GM21390 (cell line): ENCODE data around the gene PGBD5.

ENCODE experiments used
- ATAC-seq: cut with Tn5 transposase; IDR thresholded peaks from one replicate; pipeline ENCODE4 v1.9.1; 2021; ENCODE audit not compliant: unreplicated experiment

PGBD5 gene

DNA sequence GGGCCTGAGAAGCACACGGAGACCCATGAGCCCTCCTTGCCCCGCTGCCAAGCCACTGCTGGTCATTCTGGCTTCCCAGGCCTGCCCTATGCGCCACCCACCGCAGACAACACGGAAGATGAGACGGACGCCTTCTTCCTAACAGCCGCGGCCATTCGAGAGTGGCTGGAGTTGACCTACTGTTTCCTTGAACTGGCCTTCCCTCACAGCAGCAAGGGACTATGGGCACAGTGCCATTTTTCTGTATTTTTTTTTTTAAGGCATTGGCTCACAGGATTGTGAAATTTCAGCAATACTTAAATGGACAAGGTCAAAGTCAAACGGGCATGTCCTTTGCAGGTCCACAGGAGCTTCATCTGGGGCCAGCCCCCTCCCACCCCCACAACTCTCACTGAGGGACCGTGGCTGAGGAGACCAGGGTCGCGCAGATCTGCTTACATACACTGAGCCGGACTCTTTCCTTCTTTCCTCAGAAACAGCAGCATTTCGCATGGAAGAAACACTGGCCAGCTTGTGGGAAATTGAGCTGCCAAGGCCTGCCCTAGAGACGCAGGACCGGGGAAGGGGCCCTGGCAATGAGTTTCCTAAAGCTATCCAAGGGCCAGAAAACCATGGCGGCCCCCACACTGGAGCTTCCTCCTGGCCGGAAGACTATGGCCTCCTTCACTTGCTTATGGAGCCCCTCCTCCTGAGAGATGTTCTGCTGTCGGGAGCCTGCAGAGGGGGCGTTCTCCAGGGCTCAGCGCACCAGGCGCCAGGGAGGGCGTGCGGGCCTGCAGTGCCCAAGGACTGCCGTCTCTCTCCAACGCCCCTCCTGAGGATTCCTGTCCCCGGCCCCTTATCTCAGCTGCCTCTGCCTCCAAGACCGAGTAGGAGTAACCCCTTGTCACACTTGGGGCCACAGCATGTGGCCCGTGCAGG is 98.9 kb downstream of the PGBD5 start:
- no peak for ATAC-seq

DNA sequence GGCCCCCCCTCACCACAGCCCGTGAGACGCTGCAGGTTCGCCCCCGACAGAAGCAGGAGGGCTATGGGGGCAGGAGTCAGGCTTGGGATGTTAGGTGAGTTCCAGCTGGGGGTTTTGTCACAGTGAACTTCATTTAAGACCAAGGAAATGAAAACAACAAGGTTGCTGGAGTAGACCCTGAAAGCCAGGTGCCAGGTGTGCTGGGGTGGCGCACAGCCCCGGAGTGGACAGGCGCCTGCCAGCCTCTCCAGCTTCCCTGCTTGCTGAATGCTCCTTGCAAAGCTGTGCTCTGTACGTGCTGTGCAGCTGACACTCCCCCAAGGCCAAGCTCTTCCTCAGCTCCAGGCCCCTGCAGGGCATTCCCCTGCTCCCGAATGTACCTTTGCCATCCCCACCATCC is 102.4 kb downstream of the PGBD5 start:
- no peak for ATAC-seq

DNA sequence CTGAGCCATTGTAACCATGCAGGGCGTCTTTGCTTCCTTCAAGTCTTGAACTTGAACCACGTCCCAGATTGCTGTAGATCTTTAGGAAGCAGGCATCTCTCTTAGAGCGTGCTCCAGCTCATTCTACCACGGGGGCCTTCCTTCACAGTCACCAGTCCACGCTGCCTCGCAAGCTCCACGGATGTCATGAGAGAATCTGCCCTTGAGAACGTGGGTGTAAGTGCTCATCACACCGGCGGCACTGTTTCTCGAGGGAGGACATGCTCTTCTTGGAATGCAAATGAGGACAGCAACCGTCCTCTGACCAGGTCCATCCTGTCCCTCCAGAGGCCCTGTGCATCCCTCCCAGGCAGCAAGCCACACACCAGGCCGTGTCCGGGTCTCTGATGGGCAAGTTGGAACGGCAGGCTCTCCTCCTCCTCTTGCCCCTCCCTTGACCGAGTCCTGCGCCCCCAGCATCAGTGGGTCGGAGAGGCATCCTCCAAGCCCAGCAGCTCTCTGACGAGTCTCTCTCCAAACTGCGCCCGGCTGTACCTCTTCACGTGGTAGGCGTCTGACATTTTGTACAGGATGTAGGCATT is 103.1 kb downstream of the PGBD5 start:
- ATAC-seq: no peak

DNA sequence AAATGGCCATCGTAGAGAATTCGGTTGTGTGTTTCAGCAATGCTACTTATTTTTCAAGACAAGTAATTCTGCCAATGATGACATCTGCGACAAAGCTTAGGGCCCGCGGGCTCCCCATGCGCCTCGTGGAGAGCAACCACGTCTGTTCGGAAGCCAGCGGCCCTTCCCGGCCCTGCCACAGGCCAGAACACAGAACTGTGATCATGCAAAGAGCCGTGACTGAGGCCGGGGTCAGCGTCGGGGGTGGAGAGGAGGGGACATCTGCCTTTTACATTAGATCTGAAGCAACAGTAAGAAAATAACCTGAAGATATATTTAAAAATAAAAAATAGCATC is 103.7 kb downstream of the PGBD5 start:
- ATAC-seq: no peak

DNA sequence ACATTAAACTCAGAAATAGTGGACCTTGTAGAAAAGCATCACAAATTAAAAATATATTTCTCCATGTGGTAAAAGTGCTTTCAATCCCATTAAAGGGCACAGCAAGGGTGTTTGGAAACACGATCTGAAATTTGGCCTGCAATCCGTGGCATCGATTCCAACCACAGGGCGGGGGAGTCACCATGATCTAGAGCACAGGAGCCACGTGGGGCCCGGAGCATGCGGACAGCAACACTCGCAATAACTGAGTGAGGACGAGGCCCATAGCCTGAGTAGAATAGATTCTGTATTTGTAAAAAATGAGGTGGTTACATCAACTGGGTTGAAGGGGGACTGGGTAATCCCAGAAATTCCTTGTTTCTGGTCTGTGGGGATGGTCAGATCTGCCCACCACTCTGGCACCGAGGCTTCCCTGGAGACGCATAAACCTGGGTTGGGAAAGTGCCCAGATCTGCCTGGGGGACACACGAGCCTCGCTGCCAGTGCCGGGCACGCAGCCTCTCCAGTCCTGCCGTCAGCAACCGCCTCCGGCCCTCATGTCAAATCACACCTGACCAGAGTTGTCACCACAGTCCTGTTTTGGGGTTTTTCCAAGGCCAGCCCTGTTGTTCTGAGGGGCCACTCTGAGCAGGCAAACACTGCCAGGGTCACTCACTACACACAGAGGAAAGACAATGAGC is 104.3 kb downstream of the PGBD5 start:
- ATAC-seq: no peak

DNA sequence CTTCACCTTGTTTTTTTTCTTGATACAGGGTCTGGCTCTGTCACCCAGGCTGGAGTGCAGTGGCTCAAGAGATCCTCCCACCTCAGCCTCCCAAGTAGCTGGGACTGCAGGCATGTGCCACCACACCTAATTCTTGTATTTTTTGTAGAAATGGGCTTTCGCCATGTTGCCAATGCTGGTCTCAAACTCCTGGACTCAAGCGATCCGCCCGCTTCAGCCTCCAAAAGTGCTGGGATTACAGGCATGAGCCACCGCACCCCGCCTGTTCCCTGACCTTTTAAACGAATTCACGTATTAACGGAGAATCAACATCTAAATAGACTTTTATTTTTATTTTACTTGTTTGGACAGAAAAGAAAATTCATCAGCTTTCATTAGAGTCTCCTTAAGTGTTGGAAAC is 104.8 kb downstream of the PGBD5 start:
- ATAC-seq: no peak

DNA sequence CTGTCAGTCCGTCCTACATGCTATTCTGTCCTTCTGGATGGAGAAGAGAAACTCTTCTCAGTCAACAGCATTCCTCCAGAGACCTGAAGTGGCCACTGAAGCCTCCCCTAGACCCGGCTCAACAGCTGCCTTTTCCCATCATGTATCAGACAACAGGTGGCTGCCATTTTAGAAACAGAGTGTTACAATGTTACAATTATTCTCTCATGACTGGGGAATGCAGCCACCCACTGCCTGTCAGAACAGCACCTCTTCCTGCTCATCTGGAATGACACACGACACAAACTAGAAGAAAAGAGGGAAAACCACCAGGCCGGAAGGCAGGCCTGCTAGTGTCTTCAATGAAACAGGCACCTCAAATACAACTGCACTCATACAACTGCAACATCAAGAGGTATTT is 105.3 kb downstream of the PGBD5 start:
- no peak for ATAC-seq

DNA sequence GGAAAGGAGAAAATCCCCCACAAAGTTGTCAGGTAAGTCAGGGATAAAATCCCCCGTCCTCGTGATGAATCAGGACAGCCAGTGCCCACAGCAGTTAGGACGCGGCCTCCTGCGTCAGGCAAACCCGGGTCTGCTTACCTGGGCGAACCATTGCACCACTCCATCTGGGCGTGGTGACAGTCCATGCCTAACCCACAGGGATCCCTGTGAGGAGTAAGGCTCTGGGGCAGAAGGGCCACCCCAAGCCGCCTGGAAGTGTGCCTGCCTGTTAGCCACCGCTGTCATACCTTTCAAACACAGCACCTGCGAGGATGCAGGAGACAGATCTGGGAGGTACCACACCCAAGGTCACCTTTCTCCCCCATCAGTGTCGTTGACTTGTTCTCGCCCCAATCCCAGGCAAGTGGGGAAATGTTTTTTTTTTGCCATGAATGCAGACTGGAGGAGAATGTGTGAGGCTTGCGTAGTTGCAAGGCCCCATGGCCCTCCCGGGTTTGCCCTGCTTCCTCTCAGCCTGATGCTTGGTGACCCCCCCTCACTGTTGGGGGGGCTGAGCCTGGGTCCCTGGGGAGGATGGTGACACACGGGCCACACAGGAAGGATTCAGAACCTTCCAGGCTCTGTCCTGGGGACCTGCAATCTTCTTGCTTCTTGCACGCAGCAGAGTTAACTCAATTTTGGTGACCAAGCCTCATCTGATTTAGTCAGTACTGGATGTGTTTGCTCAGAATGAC is 107.0 kb downstream of the PGBD5 start:
- no peak for ATAC-seq

DNA sequence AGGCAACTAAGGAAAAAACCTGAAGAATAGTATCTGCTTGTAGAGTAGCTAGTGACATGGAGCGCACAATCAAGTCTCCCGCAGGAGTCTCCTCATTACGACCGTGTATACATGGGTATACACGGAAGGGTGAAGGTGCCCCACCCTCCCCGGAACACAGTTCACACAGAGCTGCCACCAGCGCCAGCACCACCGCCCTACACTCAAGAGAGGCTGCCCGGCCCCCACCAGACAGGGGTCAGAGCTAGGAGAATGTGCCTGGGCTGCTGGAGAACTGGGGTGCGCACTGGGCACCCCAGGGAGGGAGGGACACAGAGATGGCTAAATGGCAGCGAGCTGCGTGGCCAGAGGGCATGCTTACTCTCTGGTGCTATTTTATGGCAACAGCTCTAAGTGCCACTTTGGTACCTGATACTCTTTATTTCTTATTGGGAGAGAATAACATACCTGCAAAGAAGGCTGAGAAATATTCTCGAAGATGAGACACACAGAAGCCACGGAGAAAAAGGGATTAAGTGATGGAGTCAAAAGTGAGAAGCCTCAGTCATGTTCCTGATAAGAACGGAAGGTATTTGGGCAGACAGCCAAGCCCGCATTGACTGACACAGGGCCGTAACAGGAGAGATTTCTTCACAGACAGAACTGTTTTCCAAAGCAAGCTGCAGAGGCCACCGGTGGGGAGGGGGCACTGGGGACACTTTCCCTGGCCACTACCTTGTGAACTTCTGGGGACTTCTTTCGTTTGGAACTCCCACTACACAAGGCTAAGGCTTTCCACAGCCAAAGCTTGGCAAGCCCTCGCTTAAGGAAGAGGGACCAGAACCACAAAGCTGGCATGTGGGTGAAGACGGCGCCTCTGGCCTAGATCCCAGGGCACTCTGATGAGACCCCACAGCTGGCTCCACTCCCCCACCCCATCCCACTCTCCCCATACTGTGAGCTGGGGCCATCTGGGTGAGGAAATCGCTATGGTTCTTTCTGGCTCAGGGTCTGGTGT is 108.0 kb downstream of the PGBD5 start:
- ATAC-seq: no peak

DNA sequence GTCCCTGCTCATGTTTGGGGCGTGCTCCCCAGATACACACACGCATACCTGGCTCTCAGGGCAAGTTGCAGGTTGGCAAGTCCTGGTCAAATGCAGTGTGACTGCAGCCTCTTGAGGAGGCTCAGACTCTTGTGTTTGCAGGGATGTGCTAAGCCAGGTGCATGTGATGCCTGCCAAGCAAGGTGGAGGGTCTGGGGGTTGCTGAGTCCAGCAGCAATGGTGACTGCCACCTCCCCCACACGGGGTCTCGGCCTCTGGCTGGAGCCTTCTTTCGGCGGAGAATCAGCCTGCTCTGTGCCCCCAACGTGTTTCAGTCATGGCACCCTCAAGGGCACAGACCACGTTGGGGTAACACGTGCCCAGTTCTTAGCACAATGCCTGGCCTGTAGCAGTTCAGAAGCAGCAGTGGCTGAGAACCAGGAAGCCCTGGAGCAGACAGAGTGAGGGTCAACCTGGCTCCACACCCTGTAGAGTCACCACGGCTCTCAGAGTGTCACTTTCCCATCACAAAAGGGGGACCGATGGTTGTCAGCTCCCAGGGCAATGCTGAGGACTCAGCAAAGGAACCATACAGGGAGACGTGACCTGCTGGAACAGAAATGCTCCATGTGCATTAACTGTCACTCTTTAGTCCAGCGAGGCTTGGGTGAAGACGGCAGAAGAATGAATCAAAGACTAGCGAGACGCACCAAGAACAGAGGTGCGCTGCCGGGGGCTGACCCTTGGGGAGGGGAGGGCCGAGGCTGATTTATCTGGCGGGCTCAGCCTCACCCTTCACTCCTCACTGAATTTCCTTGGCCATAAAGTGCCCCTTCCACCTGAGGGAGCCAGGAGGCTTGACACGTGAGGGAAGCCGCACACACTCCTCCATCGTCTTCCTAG is 109.0 kb downstream of the PGBD5 start:
- ATAC-seq: no peak

DNA sequence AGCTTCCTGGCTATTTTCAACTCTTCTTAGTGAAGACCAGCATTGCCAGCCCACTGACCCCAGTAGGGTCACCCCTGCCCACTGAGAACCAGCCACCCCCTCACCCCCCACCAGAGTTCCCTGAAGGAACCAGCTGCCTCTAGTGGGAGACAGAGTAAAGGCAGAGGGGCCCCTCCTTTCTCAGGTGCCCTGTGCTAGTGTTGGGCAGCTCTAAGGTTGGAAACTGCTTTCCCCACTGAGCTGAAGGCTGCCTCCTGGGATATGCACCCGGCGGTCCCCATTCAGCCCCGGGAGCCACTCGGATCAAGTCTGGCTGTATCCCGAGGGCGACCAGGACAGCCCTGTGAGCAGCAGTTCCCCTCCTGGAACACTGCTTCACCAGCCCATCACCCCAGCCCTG is 111.0 kb downstream of the PGBD5 start:
- no peak for ATAC-seq

DNA sequence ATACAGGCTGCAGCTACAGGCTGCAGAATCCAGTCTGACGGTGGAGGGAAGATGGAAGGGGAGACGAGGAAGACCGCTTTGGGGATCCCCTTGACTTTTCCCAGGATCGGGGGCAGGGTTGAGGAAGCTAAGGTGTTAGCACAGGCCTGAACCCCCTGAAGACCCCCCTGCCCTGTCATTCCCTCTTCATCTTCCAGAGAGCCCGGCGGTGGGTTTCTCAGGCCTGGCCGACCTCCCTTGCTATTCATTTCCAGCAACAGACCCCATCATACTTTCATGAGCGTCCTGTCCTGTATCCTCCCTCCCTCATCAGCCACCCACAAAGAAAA is 112.0 kb downstream of the PGBD5 start:
- no peak for ATAC-seq

DNA sequence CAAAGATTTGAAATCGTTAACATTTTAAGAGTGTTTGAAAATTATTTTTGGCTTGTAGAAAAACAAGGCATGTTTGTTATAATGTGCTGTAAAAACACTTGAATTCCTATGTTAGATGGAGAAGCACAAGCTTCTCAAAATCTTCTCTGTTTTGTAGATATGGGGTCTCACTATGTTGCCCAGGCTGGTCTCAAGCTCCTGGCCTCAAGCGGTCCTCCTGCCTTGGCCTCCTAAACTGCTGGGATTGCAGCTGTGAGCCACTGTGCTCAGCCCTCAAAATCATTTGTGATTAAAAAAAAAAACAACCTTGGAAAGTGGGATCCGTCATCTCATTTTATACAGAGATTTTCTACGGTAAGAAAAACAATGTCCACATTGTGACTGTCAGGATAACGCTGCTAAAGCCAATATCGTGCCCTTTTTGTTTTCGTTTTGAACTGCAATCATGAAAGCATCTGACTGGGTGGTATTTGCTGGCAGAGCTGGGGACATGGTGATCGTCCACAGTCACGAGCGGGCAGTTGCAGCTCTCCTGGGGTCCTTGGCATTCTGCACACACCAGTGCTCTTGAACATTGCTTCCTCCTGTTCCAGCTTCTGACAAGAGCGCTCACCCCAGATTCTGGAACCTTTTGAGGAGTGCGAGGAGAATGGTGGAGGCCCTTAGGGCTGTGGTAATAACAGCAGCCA is 112.5 kb downstream of the PGBD5 start:
- ATAC-seq: no peak

DNA sequence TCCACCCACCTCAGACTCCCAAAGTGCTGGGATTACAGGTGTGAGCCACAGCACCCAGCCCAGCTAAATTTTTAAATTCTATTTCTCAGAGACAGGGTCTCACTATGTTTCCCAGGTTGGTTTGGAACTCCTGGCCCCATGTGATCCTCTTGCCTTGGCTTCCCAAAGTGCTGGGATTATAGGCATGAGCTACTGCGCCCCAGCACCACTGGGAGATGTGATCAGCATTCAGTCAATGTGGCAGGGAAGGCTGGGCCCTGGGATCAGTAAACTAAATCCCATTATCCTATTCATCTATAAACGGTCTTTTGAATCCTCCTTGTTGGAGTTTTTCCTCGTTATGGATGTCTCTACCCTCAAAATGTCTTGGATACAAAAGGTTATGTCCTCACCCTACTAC is 113.5 kb downstream of the PGBD5 start:
- ATAC-seq: no peak

DNA sequence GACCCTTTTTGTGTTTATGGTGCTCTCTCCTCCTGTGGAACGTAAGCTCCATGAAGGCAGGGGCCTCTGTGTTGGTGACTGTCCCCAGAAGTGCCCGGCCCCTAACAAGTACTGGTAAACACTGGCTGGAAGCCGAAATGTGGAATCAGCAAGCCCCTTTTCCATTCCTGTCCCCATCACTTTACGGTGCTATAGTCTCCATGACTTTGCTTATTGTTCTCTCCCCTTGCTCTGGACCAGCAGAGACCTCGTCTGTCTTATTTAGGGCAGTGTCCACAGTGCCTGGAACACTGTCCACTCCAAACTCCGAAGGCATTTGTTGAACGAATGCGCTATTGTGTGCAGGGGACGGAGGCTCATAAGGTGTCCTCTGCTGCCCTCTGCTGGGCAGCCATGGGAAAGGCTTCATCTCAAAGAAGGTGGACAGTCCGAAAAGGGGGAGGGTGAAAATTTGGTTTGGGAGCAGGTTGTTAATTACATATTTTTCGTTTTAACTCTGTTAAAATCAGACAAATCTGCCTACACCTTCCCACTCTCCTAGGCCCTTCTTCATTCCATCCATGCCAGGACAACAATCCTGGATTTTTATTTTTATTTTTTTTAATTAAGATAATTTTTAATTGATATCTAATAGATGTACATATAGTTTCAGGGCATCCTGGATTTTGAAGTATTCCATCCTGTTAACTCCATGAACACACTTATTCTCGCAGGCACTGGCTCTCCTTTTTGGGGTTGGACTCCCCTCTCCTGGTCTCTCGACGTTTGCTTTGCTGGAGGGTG is 115.6 kb downstream of the PGBD5 start:
- no peak for ATAC-seq

DNA sequence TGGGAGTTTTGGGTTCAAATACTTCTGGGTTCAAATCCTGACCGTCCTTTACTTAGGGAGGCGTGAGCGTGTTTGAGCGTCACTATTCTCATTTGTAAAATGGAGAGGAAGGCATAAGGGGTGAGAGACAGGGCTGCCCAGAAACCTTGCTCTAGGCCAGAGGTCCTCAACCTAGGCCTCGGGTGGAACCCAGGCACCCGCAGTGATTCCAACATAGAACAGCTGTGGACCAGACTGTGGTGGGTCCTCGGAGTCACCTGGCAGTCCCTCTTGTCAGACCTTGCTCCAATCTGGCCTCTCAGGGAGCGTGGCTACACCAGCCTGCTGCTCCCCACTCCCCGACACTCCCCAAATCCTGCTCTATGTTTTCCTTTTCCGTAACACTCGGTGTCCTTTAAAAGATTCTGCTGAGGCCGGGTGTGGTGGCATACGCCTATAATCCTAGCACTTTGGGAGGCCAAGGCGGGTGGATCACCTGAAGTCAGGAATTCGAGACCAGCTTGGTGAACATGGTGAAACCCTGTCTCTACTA is 116.4 kb downstream of the PGBD5 start:
- no peak for ATAC-seq

DNA sequence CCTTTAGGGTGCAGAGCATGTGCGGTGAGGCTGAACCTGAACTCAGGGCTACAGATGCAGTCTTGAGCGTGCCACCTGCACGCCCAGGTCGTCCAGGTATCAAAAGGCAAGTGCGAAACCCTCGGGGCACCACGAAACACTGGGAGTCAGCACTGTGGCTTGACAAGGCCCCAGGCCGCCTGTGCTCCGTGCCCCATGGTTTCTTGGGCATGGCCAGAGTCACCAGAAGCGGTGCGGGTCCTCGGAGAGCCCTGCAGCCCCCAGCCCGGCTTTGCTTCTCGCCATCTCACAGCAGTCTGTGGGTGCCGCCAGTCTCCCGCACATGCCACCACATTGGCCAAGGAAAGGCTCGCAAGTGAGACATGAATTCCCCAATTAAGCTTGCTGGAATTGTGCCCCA is 117.3 kb downstream of the PGBD5 start:
- no peak for ATAC-seq

DNA sequence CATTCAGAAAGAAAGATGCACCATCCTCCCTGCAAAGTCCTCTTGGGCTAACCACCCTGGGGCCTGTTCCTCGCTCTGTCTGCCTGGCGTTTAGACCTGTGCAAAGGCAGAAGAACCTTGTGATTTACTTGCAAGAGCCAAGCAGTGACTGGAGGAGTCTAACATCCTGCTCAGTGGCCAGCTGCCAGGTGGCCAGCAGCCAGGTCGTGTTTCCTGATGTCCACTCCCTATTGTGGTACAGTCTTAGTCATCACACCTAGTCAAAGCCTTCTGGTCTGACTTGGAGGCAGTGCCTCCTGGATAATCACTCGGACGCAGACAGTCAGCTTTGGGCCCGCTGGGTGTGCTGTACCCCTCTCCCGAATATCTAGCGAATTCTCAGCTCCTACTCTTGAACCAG is 118.1 kb downstream of the PGBD5 start:
- ATAC-seq: no peak
